IMR-90 (cell line): ENCODE results near the gene IQCE. TPM values are rescaled to one million over a fixed set of nuclear protein-coding genes. Genes with fewer than 3 reads are reported as not detected.

ENCODE experiments used
- ATAC-seq: fragments of 200-7000 bp; cut with Tn5 transposase; 2 replicates; pipeline ENCODE4 v1.9.1; 2020; ENCODE audit warnings: low read depth, mild to moderate bottlenecking, moderate library complexity
- BruUV-seq: library from RNA; stranded (reverse); fragments of 400-500 nt; replicated peaks from 2 replicates; lab custom pipeline; 2021; lab: Mats Ljungman, UMichigan
- CTCF ChIA-PET: fragments of 300-600 bp; formaldehyde crosslinking; extraction: SDS; loops from one replicate; lab custom pipeline; 2021; ENCODE audit warnings: antibody characterized with exemption; lab: Yijun Ruan, JAX
- POLR2A ChIA-PET: fragments of 300-600 bp; sonication (Branson Sonifier 250); formaldehyde crosslinking; loops from one replicate; lab custom pipeline; 2022; ENCODE audit warnings: antibody characterized with exemption; ENCODE audit not compliant: unreplicated experiment; lab: Charles Lee
- DNase-seq: peaks from one replicate; pipeline ENCODE4 v3.0.0; 2013
- H2AFZ ChIP-seq: replicated peaks from 2 replicates; pipeline ENCODE3; 2013; ENCODE audit warnings: low read length, mild to moderate bottlenecking; ENCODE audit not compliant: poor library complexity
- H2AK5ac ChIP-seq: 2 replicates; pipeline ENCODE4 v1.6.1; 2013; ENCODE audit warnings: low read depth, low read length, inconsistent platforms
- H2AK9ac ChIP-seq: replicated peaks from 2 replicates; pipeline ENCODE3; 2013; ENCODE audit warnings: mild to moderate bottlenecking, low read depth, low read length, moderate library complexity; ENCODE audit not compliant: poor library complexity
- H2BK120ac ChIP-seq: 2 replicates; pipeline ENCODE4 v1.6.1; 2013; ENCODE audit warnings: low read depth, low read length, inconsistent platforms
- H2BK15ac ChIP-seq: 3 replicates; pipeline ENCODE4 v1.6.1; 2013; ENCODE audit warnings: low read depth, low read length, inconsistent platforms
- H2BK20ac ChIP-seq: 2 replicates; pipeline ENCODE4 v1.6.1; 2013; ENCODE audit warnings: low read depth, mild to moderate bottlenecking, inconsistent platforms, low read length, moderate library complexity
- H2BK5ac ChIP-seq: 2 replicates; pipeline ENCODE4 v1.6.1; 2013; ENCODE audit warnings: mild to moderate bottlenecking, low read depth, low read length, inconsistent platforms; ENCODE audit not compliant: poor library complexity, severe bottlenecking
- H3K14ac ChIP-seq: replicated peaks from 2 replicates; pipeline ENCODE4 v1.6.1; 2013; ENCODE audit warnings: low read depth, low read length, inconsistent platforms
- H3K18ac ChIP-seq: 2 replicates; pipeline ENCODE4 v1.6.1; 2013; ENCODE audit warnings: low read depth, low read length, control low read depth
- H3K23ac ChIP-seq: 2 replicates; pipeline ENCODE4 v1.6.1; 2013; ENCODE audit warnings: low read depth, low read length, inconsistent platforms
- H3K27ac ChIP-seq: 2 replicates; pipeline ENCODE4 v1.5.1; 2013; ENCODE audit warnings: mild to moderate bottlenecking, control low read depth, low read length; ENCODE audit not compliant: insufficient read depth
- H3K27me3 ChIP-seq: 2 replicates; pipeline ENCODE4 v1.6.1; 2013; ENCODE audit warnings: low read length; ENCODE audit not compliant: control insufficient read depth, insufficient read depth
- H3K36me3 ChIP-seq: 2 replicates; pipeline ENCODE4 v1.6.1; 2013; ENCODE audit warnings: low read length, mixed read lengths; ENCODE audit not compliant: control insufficient read depth, insufficient read depth
- H3K4ac ChIP-seq: 2 replicates; pipeline ENCODE4 v1.6.1; 2013; ENCODE audit warnings: low read depth, low read length, inconsistent platforms
- H3K4me1 ChIP-seq: 2 replicates; pipeline ENCODE4 v1.6.1; 2013; ENCODE audit warnings: low read length, mixed read lengths; ENCODE audit not compliant: control insufficient read depth, insufficient read depth
- H3K4me2 ChIP-seq: 2 replicates; pipeline ENCODE4 v1.6.1; 2013; ENCODE audit warnings: low read depth, mild to moderate bottlenecking, control low read depth, low read length, moderate library complexity
- H3K4me3 ChIP-seq: 2 replicates; pipeline ENCODE4 v1.5.1; 2013; ENCODE audit warnings: low read depth, mild to moderate bottlenecking, control low read depth, low read length, moderate library complexity; ENCODE audit not compliant: insufficient read depth
- H3K56ac ChIP-seq: 2 replicates; pipeline ENCODE4 v1.6.1; 2013; ENCODE audit warnings: low read length, inconsistent platforms; ENCODE audit not compliant: insufficient read depth; ENCODE audit errors: extremely low read depth
- H3K79me1 ChIP-seq, 2 experiments: 2 replicates each; pipeline ENCODE4 v1.6.1; 2013; ENCODE audit warnings: low read length in 2 of 2, inconsistent platforms in 1 of 2, low read depth in 1 of 2
- H3K9ac ChIP-seq: 2 replicates; pipeline ENCODE4 v1.6.1; 2013; ENCODE audit warnings: low read depth, low read length, control low read depth
- H3K9me1 ChIP-seq: 2 replicates; pipeline ENCODE4 v1.6.1; 2013; ENCODE audit warnings: low read length, inconsistent platforms; ENCODE audit not compliant: insufficient read depth
- H3K9me3 ChIP-seq: 2 replicates; pipeline ENCODE4 v1.6.1; 2013; ENCODE audit warnings: low read length; ENCODE audit not compliant: control insufficient read depth, insufficient read depth
- H4K20me1 ChIP-seq: 2 replicates; pipeline ENCODE4 v1.6.1; 2013; ENCODE audit warnings: low read length, inconsistent platforms; ENCODE audit not compliant: insufficient read depth
- H4K5ac ChIP-seq: 2 replicates; pipeline ENCODE4 v1.6.1; 2013; ENCODE audit warnings: mild to moderate bottlenecking, low read depth, low read length, control low read depth
- H4K8ac ChIP-seq, 2 experiments: 2 replicates each; pipeline ENCODE4 v1.6.1; 2013; ENCODE audit warnings: low read depth in 2 of 2, low read length in 2 of 2, control low read depth in 1 of 2, inconsistent platforms in 1 of 2
- H4K91ac ChIP-seq: 2 replicates; pipeline ENCODE4 v1.6.1; 2013; ENCODE audit warnings: low read depth, low read length, inconsistent platforms; ENCODE audit not compliant: insufficient read depth
- CEBPB ChIP-seq: IDR thresholded peaks from 2 replicates; pipeline ENCODE4 v1.6.1; 2012; ENCODE audit warnings: low read depth, low read length, improper control_type of control experiment
- CHD1 ChIP-seq: IDR thresholded peaks from 2 replicates; pipeline ENCODE4 v1.6.1; 2012; ENCODE audit warnings: low read depth, low read length, improper control_type of control experiment
- FOS ChIP-seq: fragments of 150-350 bp; IDR thresholded peaks from 2 replicates; pipeline ENCODE4 v1.6.1; 2016; ENCODE audit warnings: low read depth, low read length
- MXI1 ChIP-seq: IDR thresholded peaks from 2 replicates; pipeline ENCODE4 v1.6.1; 2012; ENCODE audit warnings: low read depth, mild to moderate bottlenecking, low read length, moderate library complexity, borderline replicate concordance
- POLR2A ChIP-seq: IDR thresholded peaks from 2 replicates; pipeline ENCODE4 v1.6.1; 2012; ENCODE audit warnings: mild to moderate bottlenecking, low read depth, low read length
- RAD21 ChIP-seq: IDR thresholded peaks from 2 replicates; pipeline ENCODE4 v1.6.1; 2012; ENCODE audit warnings: low read length, improper control_type of control experiment
- RCOR1 ChIP-seq: IDR thresholded peaks from 2 replicates; pipeline ENCODE4 v1.6.1; 2012; ENCODE audit warnings: mild to moderate bottlenecking, low read length, improper control_type of control experiment; ENCODE audit not compliant: insufficient replicate concordance
- RFX5 ChIP-seq: IDR thresholded peaks from 2 replicates; pipeline ENCODE4 v1.8.0; 2012; ENCODE audit warnings: low read depth, mild to moderate bottlenecking, low read length, moderate library complexity
- SMC3 ChIP-seq: fragments of 150-350 bp; IDR thresholded peaks from 2 replicates; pipeline ENCODE4 v1.6.1; 2016; ENCODE audit warnings: low read depth, mild to moderate bottlenecking, antibody characterized with exemption, low read length, moderate library complexity
- WGBS, 2 experiments: methylation state at CpG; one replicate each; pipeline versions ENCODE4 v1.1.5 to v1.1.7; 2013; ENCODE audit warnings: missing lambda C conversion rate in 2 of 2; ENCODE audit not compliant: insufficient read length in 1 of 2; ENCODE audit errors: extremely low coverage in 2 of 2; 5-methylcytosine and 5-hydroxymethylcytosine counted together
- dilution Hi-C: fragments of 300-500 bp; cut with HindIII; formaldehyde crosslinking; loops from one replicate; pipeline ENCODE4 v1.14.3; 2018; ENCODE audit warnings: low sequenced_read_pairs; ENCODE audit not compliant: unreplicated experiment
- in situ Hi-C: fragments of 300-500 bp; cut with MboI; formaldehyde crosslinking; loops from 3 replicates; pipeline ENCODE4 v1.14.3; 2019; ENCODE audit warnings: low sequenced_read_pairs, inconsistent platforms, mixed read lengths
- intact Hi-C: fragments of 100-400 bp; cut with micrococcal nuclease; formaldehyde crosslinking; loops from 2 replicates; pipeline ENCODE4 v1.10.0; 2022
- polyA plus RNA-seq, 3 experiments: library from polyadenylated mRNA; depleted of rRNA; stranded (reverse); fragments of >200 nt; gene quantifications; 2 replicates each; pipeline ENCODE4 v1.2.3, GENCODE V29; 2012; ENCODE audit warnings: low replicate concordance in 1 of 3
- total RNA-seq: library from RNA; depleted of rRNA; stranded (reverse); fragments of >200 nt; gene quantifications from 2 replicates; pipeline ENCODE4 v1.2.3, GENCODE V29; 2012
- TF ChIP-seq, protein P1 (sequence below): conservative IDR thresholded peaks from 2 replicates; pipeline ENCODE4 v1.5.1; 2012; ENCODE audit warnings: mild to moderate bottlenecking, low read depth, low read length, improper control_type of control experiment
- TF ChIP-seq, protein P2 (sequence below): fragments of 150-350 bp; IDR thresholded peaks from 2 replicates; pipeline ENCODE4 v1.6.1; 2016; ENCODE audit warnings: low read depth, mild to moderate bottlenecking, low read length, moderate library complexity, borderline replicate concordance
- TF ChIP-seq, protein P3 (sequence below): fragments of 150-350 bp; IDR thresholded peaks from 2 replicates; pipeline ENCODE4 v1.6.1; 2017; ENCODE audit warnings: mild to moderate bottlenecking, antibody characterized with exemption, low read length, low read depth

Gene IQCE
- total and polyA plus RNA-seq, 2 of the 4 experiments (the other 2 are of a cell fraction), result 5.0 to 6.3 TPM

DNA sequence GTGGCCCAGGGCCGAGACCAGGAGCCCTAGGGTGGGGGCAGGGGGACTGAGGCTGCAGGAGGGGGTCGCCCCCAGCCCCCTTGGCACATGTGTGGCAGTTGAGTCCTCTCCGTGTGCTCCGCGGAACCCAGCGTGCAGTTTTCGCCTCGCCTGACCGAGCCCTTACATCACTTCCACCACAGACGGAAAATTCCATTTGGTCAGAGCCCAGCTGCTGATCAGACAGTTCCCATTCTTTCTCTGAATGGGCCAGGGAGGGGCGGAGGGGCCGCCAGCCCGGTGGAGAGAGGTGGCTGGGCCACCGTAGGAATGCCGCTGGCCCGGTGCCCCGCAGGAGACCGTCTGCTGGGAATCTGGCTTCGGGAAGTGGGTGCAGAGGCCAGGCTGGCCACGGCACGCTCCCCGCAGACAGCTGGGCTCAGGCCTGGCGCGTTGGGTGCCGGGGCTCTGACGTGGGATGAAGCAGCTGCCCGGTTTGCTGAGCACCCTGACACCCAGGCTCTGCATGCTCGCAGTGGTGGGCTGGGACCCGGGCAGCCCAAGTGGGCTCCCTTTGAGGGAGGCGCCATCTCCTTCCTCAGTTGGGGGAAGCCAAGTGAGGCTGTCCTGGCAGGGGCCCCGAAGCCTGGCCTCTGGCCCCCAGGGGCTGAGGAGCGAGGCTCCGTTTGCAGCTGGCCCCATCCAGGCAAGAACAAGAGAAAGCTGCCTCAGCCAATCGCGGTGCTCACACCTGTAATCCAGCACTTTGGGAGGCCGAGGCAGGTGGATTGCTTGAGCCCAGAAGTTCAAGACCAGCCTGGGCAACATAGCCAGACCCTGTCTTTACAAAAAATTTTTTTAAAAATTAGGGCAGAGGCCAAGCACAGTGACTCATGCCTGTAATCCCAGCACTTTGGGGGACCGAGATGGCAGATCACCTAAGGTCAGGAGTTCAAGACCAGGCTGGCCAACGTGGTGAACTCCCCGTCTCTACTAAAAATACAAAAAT, 82.9 kb downstream of the IQCE start:
- no peak overlapping the region for H2BK15ac ChIP-seq
- H3K4me1 ChIP-seq, result peaks cover 56% of the 10 kb centered on the region
- H2AFZ ChIP-seq, result peak overlapping the region; percentile 67
- H2BK5ac ChIP-seq, result peak overlapping the region; percentile 81
- H3K4me2 ChIP-seq, result peak overlapping the region; percentile 2; the same call in 1 of the 2 replicates
- H2BK120ac ChIP-seq, result peak overlapping the region; percentile 41; the same call in 1 of the 2 replicates
- no peak overlapping the region; the same call in 1 of the 2 replicates for H3K14ac ChIP-seq
- H4K5ac ChIP-seq, result no peak overlapping the region
- peaks cover 2% of the 10 kb centered on the region; the same call in 1 of the 2 replicates for H3K36me3 ChIP-seq
- H2AK9ac ChIP-seq, result peak overlapping the region; percentile 92
- BruUV-seq, result no TSS peak
- H3K9ac ChIP-seq, result 0 out of 2 replicates have a peak overlapping the region, but pooled peaks have one; percentile 36
- intact Hi-C loops, result loop anchor here (10.0 kb wide), 1 partner anchor 167 kb away; the partner anchor contains the start of gene GRIFIN
- in situ Hi-C loops, result no loop called here
- DNase-seq (peak; percentile 97), ATAC-seq (peak; percentile 72)
- peak overlapping the region; percentile 6; the same call in 1 of the 2 replicates for H3K56ac ChIP-seq
- peak overlapping the region in 1 of 2 experiments; percentile 71; a peak in 1 of 4 replicates for H4K8ac ChIP-seq
- H3K18ac ChIP-seq, result no peak overlapping the region
- H3K79me1 ChIP-seq, result peaks cover 16 to 92% of the 10 kb centered on the region in 2 experiments; a peak in 3 of 4 replicates
- H2AK5ac ChIP-seq, result peak overlapping the region; percentile 88
- no peaks in the 10 kb centered on the region for H3K9me3 ChIP-seq
- POLR2A ChIA-PET, result no interaction called here
- no peak overlapping the region for H3K23ac ChIP-seq
- peaks cover 87% of the 10 kb centered on the region for H4K20me1 ChIP-seq
- no peaks in the 10 kb centered on the region for H3K27me3 ChIP-seq
- CTCF ChIA-PET, result interaction anchor here (0.7 kb wide), 1 partner anchor 145 kb away, joined by 6 read pairs; no protein-coding TSS in a partner anchor
- peak overlapping the region; percentile 80 for H3K27ac ChIP-seq
- peak overlapping the region; percentile 15; the same call in 1 of the 2 replicates for H4K91ac ChIP-seq
- dilution Hi-C loops, result no loop called here
- no peak overlapping the region for H2BK20ac ChIP-seq
- H3K4me3 ChIP-seq, result no peak overlapping the region
- WGBS, 2 experiments, result 12% methylated on average over 17 of the region's 39 CpGs; no CpG with 5 or more reads in 1 of the 2 experiments
- H3K4ac ChIP-seq, result peak overlapping the region; percentile 94
- H3K9me1 ChIP-seq, result peaks cover 30% of the 10 kb centered on the region; the same call in 1 of the 2 replicates
- TF ChIP-seq CEBPB, result peak; percentile 72
- TF ChIP-seq FOS, result peak; percentile 13; the same call in 1 of the 2 replicates
- TF ChIP-seq POLR2A, result peak; percentile 51
- 0 out of 2 replicates have a peak, but pooled peaks have one; percentile 37 for TF ChIP-seq CHD1
- TF ChIP-seq RFX5, result no peak
- TF ChIP-seq, protein P1, sequence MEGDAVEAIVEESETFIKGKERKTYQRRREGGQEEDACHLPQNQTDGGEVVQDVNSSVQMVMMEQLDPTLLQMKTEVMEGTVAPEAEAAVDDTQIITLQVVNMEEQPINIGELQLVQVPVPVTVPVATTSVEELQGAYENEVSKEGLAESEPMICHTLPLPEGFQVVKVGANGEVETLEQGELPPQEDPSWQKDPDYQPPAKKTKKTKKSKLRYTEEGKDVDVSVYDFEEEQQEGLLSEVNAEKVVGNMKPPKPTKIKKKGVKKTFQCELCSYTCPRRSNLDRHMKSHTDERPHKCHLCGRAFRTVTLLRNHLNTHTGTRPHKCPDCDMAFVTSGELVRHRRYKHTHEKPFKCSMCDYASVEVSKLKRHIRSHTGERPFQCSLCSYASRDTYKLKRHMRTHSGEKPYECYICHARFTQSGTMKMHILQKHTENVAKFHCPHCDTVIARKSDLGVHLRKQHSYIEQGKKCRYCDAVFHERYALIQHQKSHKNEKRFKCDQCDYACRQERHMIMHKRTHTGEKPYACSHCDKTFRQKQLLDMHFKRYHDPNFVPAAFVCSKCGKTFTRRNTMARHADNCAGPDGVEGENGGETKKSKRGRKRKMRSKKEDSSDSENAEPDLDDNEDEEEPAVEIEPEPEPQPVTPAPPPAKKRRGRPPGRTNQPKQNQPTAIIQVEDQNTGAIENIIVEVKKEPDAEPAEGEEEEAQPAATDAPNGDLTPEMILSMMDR, result no peak
- TF ChIP-seq, protein P2, sequence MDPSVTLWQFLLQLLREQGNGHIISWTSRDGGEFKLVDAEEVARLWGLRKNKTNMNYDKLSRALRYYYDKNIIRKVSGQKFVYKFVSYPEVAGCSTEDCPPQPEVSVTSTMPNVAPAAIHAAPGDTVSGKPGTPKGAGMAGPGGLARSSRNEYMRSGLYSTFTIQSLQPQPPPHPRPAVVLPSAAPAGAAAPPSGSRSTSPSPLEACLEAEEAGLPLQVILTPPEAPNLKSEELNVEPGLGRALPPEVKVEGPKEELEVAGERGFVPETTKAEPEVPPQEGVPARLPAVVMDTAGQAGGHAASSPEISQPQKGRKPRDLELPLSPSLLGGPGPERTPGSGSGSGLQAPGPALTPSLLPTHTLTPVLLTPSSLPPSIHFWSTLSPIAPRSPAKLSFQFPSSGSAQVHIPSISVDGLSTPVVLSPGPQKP, result no peak
- peak; percentile 97 for TF ChIP-seq RCOR1
- TF ChIP-seq, protein P3, sequence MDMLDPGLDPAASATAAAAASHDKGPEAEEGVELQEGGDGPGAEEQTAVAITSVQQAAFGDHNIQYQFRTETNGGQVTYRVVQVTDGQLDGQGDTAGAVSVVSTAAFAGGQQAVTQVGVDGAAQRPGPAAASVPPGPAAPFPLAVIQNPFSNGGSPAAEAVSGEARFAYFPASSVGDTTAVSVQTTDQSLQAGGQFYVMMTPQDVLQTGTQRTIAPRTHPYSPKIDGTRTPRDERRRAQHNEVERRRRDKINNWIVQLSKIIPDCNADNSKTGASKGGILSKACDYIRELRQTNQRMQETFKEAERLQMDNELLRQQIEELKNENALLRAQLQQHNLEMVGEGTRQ, result no peak
- no peak for TF ChIP-seq RAD21
- TF ChIP-seq SMC3, result no peak
- TF ChIP-seq MXI1, result peak; percentile 47; the same call in 1 of the 2 replicates
